Stimulated activated naive CD8-positive, alpha-beta T cell treated with anti-CD3 and anti-CD28 coated beads, Interleukin-15, Interleukin-2, amounts not matched to agents 100 ng/mL and 50 ng/mL, for 24 hours (primary cell): ENCODE measurements around the gene PTPN3.

Experiments
- H3K27ac Mint-ChIP-seq: one replicate; pipeline ENCODE4 v1.8.0; 2021; ENCODE audit warnings: mild to moderate bottlenecking, mixed read lengths
- H3K27me3 Mint-ChIP-seq: one replicate; pipeline ENCODE4 v1.8.0; 2021; ENCODE audit warnings: mixed read lengths
- H3K36me3 Mint-ChIP-seq: one replicate; pipeline ENCODE4 v1.8.0; 2021; ENCODE audit warnings: low read depth, mixed read lengths
- H3K4me1 Mint-ChIP-seq: one replicate; pipeline ENCODE4 v1.8.0; 2021; ENCODE audit warnings: low read depth, mixed read lengths
- H3K4me3 Mint-ChIP-seq: one replicate; pipeline ENCODE4 v1.8.0; 2021; ENCODE audit warnings: mild to moderate bottlenecking, mixed read lengths
- H3K9me3 Mint-ChIP-seq: one replicate; pipeline ENCODE4 v1.8.0; 2021; ENCODE audit warnings: mixed read lengths

The PTPN3 gene

GRCh38 chr9:109455391-109455790, 42.7 kb downstream of the PTPN3 start:
- Mint-ChIP-seq H3K27ac (no peak overlapping the region), H3K27me3 (peaks cover 28% of the 10 kb centered on the region), H3K9me3 (no peaks in the 10 kb centered on the region), H3K36me3 (no peaks in the 10 kb centered on the region), H3K4me1 (no peaks in the 10 kb centered on the region), H3K4me3 (no peak overlapping the region)

- no peaks in the 10 kb centered on the region for H3K9me3 Mint-ChIP-seq
- H3K27ac Mint-ChIP-seq = no peak overlapping the region
- no peaks in the 10 kb centered on the region for H3K36me3 Mint-ChIP-seq
- H3K4me3 Mint-ChIP-seq = no peak overlapping the region
- H3K4me1 Mint-ChIP-seq = no peaks in the 10 kb centered on the region
- peaks cover 28% of the 10 kb centered on the region for H3K27me3 Mint-ChIP-seq
These were observed 43.4 kb downstream of the PTPN3 start for GRCh38 chr9:109454601-109455155.

GRCh38 chr9:109454041-109454440, 44.1 kb downstream of the PTPN3 start:
- Mint-ChIP-seq H3K4me1 (no peaks in the 10 kb centered on the region), H3K4me3 (no peak overlapping the region)

GRCh38 chr9:109453210-109453842, 44.8 kb downstream of the PTPN3 start:
- H3K4me1 Mint-ChIP-seq = peaks cover 2% of the 10 kb centered on the region
- H3K9me3 Mint-ChIP-seq = no peaks in the 10 kb centered on the region
- no peak overlapping the region for H3K27ac Mint-ChIP-seq
- peaks cover 26% of the 10 kb centered on the region for H3K27me3 Mint-ChIP-seq
- no peaks in the 10 kb centered on the region for H3K36me3 Mint-ChIP-seq
- no peak overlapping the region for H3K4me3 Mint-ChIP-seq

More at GRCh38 chr9:109454041-109454440, 44.1 kb downstream of the PTPN3 start:
- Mint-ChIP-seq H3K27me3 (peaks cover 26% of the 10 kb centered on the region), H3K27ac (no peak overlapping the region), H3K36me3 (no peaks in the 10 kb centered on the region), H3K9me3 (no peaks in the 10 kb centered on the region)

GRCh38 chr9:109452761-109453160, 45.3 kb downstream of the PTPN3 start:
- Mint-ChIP-seq H3K4me1 (peaks cover 8% of the 10 kb centered on the region), H3K36me3 (no peaks in the 10 kb centered on the region), H3K9me3 (no peaks in the 10 kb centered on the region), H3K27ac (no peak overlapping the region), H3K27me3 (peaks cover 28% of the 10 kb centered on the region), H3K4me3 (no peak overlapping the region)

- Mint-ChIP-seq H3K4me1 (peaks cover 18% of the 10 kb centered on the region), H3K27me3 (peaks cover 24% of the 10 kb centered on the region), H3K36me3 (no peaks in the 10 kb centered on the region), H3K9me3 (no peaks in the 10 kb centered on the region), H3K27ac (no peak overlapping the region), H3K4me3 (no peak overlapping the region)
These were observed 46.6 kb downstream of the PTPN3 start for GRCh38 chr9:109451311-109452025.

- Mint-ChIP-seq H3K27me3 (peaks cover 21% of the 10 kb centered on the region), H3K9me3 (no peaks in the 10 kb centered on the region), H3K36me3 (no peaks in the 10 kb centered on the region), H3K4me1 (peaks cover 18% of the 10 kb centered on the region), H3K27ac (no peak overlapping the region), H3K4me3 (no peak overlapping the region)
These were observed 47.8 kb downstream of the PTPN3 start for GRCh38 chr9:109450346-109450745.

- no peak overlapping the region for H3K4me3 Mint-ChIP-seq
- peaks cover 18% of the 10 kb centered on the region for H3K27me3 Mint-ChIP-seq
These were observed 48.9 kb downstream of the PTPN3 start for GRCh38 chr9:109449036-109449798.

GRCh38 chr9:109448223-109448622, 49.9 kb downstream of the PTPN3 start:
- peak overlapping the region; percentile 14 for H3K4me3 Mint-ChIP-seq
- peaks cover 18% of the 10 kb centered on the region for H3K4me1 Mint-ChIP-seq
- peak overlapping the region; percentile 56 for H3K27ac Mint-ChIP-seq
- H3K27me3 Mint-ChIP-seq = peaks cover 15% of the 10 kb centered on the region
- no peaks in the 10 kb centered on the region for H3K36me3 Mint-ChIP-seq
- H3K9me3 Mint-ChIP-seq = no peaks in the 10 kb centered on the region

More at GRCh38 chr9:109449036-109449798, 48.9 kb downstream of the PTPN3 start:
- no peaks in the 10 kb centered on the region for H3K36me3 Mint-ChIP-seq
- H3K4me1 Mint-ChIP-seq = peaks cover 18% of the 10 kb centered on the region
- no peak overlapping the region for H3K27ac Mint-ChIP-seq
- no peaks in the 10 kb centered on the region for H3K9me3 Mint-ChIP-seq

GRCh38 chr9:109447329-109448076, 50.6 kb downstream of the PTPN3 start:
- Mint-ChIP-seq H3K4me1 (peaks cover 18% of the 10 kb centered on the region), H3K27ac (peak overlapping the region; percentile 56), H3K36me3 (no peaks in the 10 kb centered on the region), H3K9me3 (no peaks in the 10 kb centered on the region), H3K27me3 (peaks cover 19% of the 10 kb centered on the region), H3K4me3 (peak overlapping the region; percentile 14)

GRCh38 chr9:109444771-109445320, 53.3 kb downstream of the PTPN3 start:
- Mint-ChIP-seq H3K4me1 (peaks cover 34% of the 10 kb centered on the region), H3K27ac (no peak overlapping the region), H3K9me3 (no peaks in the 10 kb centered on the region), H3K27me3 (peaks cover 16% of the 10 kb centered on the region), H3K36me3 (no peaks in the 10 kb centered on the region), H3K4me3 (no peak overlapping the region)

- H3K4me3 Mint-ChIP-seq = no peak overlapping the region
- H3K27me3 Mint-ChIP-seq = peaks cover 25% of the 10 kb centered on the region
- H3K9me3 Mint-ChIP-seq = no peaks in the 10 kb centered on the region
- H3K27ac Mint-ChIP-seq = no peak overlapping the region
- H3K4me1 Mint-ChIP-seq = peaks cover 27% of the 10 kb centered on the region
- no peaks in the 10 kb centered on the region for H3K36me3 Mint-ChIP-seq
These were observed 55.4 kb downstream of the PTPN3 start for GRCh38 chr9:109442716-109443115.

GRCh38 chr9:109441296-109441695, 56.8 kb downstream of the PTPN3 start:
- Mint-ChIP-seq H3K4me1 (peaks cover 17% of the 10 kb centered on the region), H3K4me3 (no peak overlapping the region), H3K27ac (no peak overlapping the region)

GRCh38 chr9:109440797-109441287, 57.3 kb downstream of the PTPN3 start:
- Mint-ChIP-seq H3K4me1 (peaks cover 17% of the 10 kb centered on the region), H3K9me3 (no peaks in the 10 kb centered on the region), H3K27me3 (peaks cover 31% of the 10 kb centered on the region), H3K4me3 (no peak overlapping the region), H3K27ac (peak overlapping the region; percentile 40), H3K36me3 (no peaks in the 10 kb centered on the region)

More at GRCh38 chr9:109441296-109441695, 56.8 kb downstream of the PTPN3 start:
- H3K36me3 Mint-ChIP-seq = no peaks in the 10 kb centered on the region
- no peaks in the 10 kb centered on the region for H3K9me3 Mint-ChIP-seq
- peaks cover 33% of the 10 kb centered on the region for H3K27me3 Mint-ChIP-seq
